ENCODE results near the gene OR2H2.

DNA sequence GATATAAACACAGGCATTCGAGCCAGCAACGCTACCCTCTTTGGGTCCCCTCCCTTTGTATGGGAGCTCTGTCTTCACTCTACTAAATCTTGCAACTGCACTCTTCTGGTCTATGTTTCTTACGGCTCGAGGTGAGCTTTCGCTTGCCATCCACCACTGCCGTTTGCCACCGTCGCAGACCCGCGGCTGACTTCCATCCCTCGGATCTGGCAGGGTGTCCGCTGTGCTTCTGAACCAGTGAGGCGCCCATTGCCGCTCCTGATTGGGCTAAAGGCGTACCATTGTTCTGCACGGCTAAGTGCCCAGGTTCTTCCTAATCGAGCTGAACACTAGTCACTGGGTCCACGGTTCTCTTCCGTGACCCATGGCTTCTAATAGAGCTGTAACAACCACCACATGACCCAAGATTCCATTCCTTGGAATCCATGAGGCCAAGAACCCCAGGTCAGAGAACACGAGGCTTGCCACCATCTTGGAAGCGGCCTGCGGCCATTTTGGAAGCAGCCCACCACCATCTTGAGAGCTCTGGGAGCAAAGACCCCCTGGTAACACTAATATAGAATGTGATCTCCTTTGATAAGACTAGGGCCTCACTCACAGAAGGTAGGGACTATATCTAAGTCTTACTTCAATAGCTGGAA lies 26.4 kb upstream of the OR2H2 start:
- TF ChIP-seq, protein P1, sequence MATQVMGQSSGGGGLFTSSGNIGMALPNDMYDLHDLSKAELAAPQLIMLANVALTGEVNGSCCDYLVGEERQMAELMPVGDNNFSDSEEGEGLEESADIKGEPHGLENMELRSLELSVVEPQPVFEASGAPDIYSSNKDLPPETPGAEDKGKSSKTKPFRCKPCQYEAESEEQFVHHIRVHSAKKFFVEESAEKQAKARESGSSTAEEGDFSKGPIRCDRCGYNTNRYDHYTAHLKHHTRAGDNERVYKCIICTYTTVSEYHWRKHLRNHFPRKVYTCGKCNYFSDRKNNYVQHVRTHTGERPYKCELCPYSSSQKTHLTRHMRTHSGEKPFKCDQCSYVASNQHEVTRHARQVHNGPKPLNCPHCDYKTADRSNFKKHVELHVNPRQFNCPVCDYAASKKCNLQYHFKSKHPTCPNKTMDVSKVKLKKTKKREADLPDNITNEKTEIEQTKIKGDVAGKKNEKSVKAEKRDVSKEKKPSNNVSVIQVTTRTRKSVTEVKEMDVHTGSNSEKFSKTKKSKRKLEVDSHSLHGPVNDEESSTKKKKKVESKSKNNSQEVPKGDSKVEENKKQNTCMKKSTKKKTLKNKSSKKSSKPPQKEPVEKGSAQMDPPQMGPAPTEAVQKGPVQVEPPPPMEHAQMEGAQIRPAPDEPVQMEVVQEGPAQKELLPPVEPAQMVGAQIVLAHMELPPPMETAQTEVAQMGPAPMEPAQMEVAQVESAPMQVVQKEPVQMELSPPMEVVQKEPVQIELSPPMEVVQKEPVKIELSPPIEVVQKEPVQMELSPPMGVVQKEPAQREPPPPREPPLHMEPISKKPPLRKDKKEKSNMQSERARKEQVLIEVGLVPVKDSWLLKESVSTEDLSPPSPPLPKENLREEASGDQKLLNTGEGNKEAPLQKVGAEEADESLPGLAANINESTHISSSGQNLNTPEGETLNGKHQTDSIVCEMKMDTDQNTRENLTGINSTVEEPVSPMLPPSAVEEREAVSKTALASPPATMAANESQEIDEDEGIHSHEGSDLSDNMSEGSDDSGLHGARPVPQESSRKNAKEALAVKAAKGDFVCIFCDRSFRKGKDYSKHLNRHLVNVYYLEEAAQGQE (IDR thresholded peaks at IDR 0.05) = no peak
- TF ChIP-seq, protein P2, sequence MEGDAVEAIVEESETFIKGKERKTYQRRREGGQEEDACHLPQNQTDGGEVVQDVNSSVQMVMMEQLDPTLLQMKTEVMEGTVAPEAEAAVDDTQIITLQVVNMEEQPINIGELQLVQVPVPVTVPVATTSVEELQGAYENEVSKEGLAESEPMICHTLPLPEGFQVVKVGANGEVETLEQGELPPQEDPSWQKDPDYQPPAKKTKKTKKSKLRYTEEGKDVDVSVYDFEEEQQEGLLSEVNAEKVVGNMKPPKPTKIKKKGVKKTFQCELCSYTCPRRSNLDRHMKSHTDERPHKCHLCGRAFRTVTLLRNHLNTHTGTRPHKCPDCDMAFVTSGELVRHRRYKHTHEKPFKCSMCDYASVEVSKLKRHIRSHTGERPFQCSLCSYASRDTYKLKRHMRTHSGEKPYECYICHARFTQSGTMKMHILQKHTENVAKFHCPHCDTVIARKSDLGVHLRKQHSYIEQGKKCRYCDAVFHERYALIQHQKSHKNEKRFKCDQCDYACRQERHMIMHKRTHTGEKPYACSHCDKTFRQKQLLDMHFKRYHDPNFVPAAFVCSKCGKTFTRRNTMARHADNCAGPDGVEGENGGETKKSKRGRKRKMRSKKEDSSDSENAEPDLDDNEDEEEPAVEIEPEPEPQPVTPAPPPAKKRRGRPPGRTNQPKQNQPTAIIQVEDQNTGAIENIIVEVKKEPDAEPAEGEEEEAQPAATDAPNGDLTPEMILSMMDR (IDR thresholded peaks at IDR 0.05) = no peak
- TF ChIP-seq SMC3 (IDR thresholded peaks at IDR 0.05) (no peak), POLR2A (IDR thresholded peaks at IDR 0.05; ENCODE audit: low read length) (no peak), HDAC2 (IDR thresholded peaks at IDR 0.05) (no peak), EP300 (IDR thresholded peaks at IDR 0.05) (no peak)
- TF ChIP-seq, protein P3, sequence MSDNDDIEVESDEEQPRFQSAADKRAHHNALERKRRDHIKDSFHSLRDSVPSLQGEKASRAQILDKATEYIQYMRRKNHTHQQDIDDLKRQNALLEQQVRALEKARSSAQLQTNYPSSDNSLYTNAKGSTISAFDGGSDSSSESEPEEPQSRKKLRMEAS (IDR thresholded peaks at IDR 0.05) = no peak

Data from A549 (cell line).